Measurements from ENCODE around the gene MAD1L1.
A peak's percentile ranks its signal among the peaks of the same experiment; 100 is the strongest.

Gene MAD1L1

DNA sequence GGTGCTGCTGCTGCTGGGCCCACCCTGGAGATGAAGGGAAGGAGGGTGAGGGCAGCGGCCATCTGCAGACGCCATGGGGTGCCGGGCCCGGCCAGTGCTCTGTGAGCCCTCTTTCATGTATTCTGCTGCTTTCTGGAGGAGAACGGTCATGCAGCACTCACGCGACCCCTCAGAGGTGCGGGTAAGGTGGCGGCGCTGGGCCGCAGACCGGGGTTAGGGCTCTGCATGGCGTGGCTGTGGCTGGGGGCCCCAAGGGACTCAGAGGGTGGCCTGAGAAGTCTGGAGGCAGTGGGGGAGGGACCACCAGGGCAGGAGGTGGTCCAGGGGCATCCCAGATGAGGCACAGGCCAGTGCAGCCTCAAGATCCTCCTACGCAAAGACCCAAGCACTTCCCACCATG is 287.2 kb downstream of the MAD1L1 start:
- no peak for DNase-seq
- Mint-ChIP-seq H3K27ac (no peak overlapping the region), H3K4me3 (no peak overlapping the region), H3K9me3 (no peaks in the 10 kb centered on the region), H3K4me1 (peaks cover 29% of the 10 kb centered on the region), H3K27me3 (ENCODE audit: low read depth, poor library complexity) (peaks cover 4% of the 10 kb centered on the region), H3K36me3 (ENCODE audit: low read depth) (no peaks in the 10 kb centered on the region)
- TF ChIP-seq CTCF (IDR thresholded peaks at IDR 0.05): no peak

GRCh38 chr7:1944619-1945210 is 288.0 kb downstream of the MAD1L1 start:
- Mint-ChIP-seq H3K27ac (no peak overlapping the region), H3K4me3 (no peak overlapping the region), H3K36me3 (ENCODE audit: low read depth) (no peaks in the 10 kb centered on the region), H3K27me3 (ENCODE audit: low read depth, poor library complexity) (peaks cover 4% of the 10 kb centered on the region), H3K9me3 (no peaks in the 10 kb centered on the region), H3K4me1 (peaks cover 38% of the 10 kb centered on the region)
- TF ChIP-seq CTCF (IDR thresholded peaks at IDR 0.05): no peak
- DNase-seq: no peak

DNA sequence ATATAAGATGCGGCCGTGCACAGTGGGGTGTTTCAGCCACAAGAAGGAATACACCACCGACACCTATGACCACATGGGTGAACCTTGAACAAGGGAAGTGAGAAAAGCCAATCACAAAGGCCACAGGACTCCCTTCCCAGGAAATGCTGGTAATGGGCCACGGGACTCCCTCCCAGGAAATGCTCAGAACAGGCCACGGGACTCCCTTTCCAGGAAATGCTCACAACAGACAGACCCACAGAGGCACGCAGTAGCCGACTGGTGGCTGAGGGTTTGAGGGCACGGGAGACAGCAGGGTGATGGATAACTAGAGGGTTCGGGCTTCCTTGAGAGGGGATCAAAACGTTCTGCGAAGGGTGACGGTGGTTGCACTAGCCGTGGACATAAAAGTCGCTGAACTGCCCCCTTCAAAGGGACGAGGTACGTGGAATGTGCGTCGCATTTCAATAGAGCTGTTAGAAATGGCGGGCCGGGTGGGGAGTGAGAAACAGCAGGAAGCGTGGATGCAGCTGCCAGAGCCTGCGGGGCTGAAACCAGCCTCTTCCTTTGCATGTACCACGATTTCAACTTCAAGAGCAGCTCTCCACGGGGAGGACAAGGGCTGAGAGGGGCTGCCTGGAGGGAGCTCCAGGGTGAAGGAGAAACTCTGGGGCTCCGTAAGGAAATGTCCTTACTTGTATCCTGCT is 288.7 kb downstream of the MAD1L1 start:
- H3K36me3 Mint-ChIP-seq (ENCODE audit: low read depth): peaks cover 2% of the 10 kb centered on the region
- no peak overlapping the region for H3K4me3 Mint-ChIP-seq
- H3K9me3 Mint-ChIP-seq: peaks cover 5% of the 10 kb centered on the region
- no peak for DNase-seq
- peak overlapping the region; percentile 89 for H3K27ac Mint-ChIP-seq
- peaks cover 39% of the 10 kb centered on the region for H3K4me1 Mint-ChIP-seq
- peaks cover 4% of the 10 kb centered on the region for H3K27me3 Mint-ChIP-seq (ENCODE audit: low read depth, poor library complexity)
- TF ChIP-seq CTCF (IDR thresholded peaks at IDR 0.05): no peak

GRCh38 chr7:1943326-1943725 is 289.4 kb downstream of the MAD1L1 start:
- H3K27me3 Mint-ChIP-seq (ENCODE audit: low read depth, poor library complexity): peaks cover 4% of the 10 kb centered on the region
- peaks cover 13% of the 10 kb centered on the region for H3K9me3 Mint-ChIP-seq
- peak overlapping the region; percentile 70 for H3K27ac Mint-ChIP-seq
- peaks cover 39% of the 10 kb centered on the region for H3K4me1 Mint-ChIP-seq
- H3K4me3 Mint-ChIP-seq: no peak overlapping the region
- no peak for DNase-seq
- peaks cover 10% of the 10 kb centered on the region for H3K36me3 Mint-ChIP-seq (ENCODE audit: low read depth)
- no peak for TF ChIP-seq CTCF (IDR thresholded peaks at IDR 0.05)

DNA sequence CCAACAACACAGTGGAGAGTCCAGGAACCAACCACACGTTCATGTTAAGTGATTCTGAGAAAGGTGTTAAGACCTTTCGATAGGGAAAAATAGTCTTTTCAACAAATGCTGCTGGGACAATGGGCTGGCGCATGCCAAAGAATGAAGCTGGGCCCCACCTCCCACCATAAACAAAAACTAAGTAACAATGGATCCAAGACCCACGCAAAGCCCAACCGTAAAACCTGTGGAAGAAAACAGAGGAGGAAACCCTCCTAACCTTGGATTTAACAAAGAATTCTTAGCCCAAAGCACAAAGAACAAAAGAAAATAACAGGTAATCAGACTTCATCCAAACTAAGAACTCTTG is 289.8 kb downstream of the MAD1L1 start:
- DNase-seq: no peak
- no peak for TF ChIP-seq CTCF (IDR thresholded peaks at IDR 0.05)
- peaks cover 14% of the 10 kb centered on the region for H3K36me3 Mint-ChIP-seq (ENCODE audit: low read depth)
- peaks cover 39% of the 10 kb centered on the region for H3K4me1 Mint-ChIP-seq
- H3K9me3 Mint-ChIP-seq: peaks cover 17% of the 10 kb centered on the region
- no peak overlapping the region for H3K4me3 Mint-ChIP-seq
- H3K27ac Mint-ChIP-seq: peak overlapping the region; percentile 70
- H3K27me3 Mint-ChIP-seq (ENCODE audit: low read depth, poor library complexity): peaks cover 4% of the 10 kb centered on the region

Data from nephron progenitor cell (in vitro differentiated cells).